Measurements from ENCODE around the gene BRAF. TPM values are rescaled to one million over a fixed set of nuclear protein-coding genes. Genes with fewer than 3 reads are reported as not detected.
"Not testable (repeated sequence)": the region's sequence is repeated elsewhere in the genome, so short reads cannot be mapped to it uniquely, and the experiment has no call there.

The BRAF gene
- total and polyA plus RNA-seq, 2 of the 8 experiments (the other 6 are each of a cell fraction or from before 2014, with no cell fraction given): 11.4 to 32.6 TPM

- H3K23me2 ChIP-seq (ENCODE audit: low read depth, low read length); H3K9ac ChIP-seq (replicated peaks in 1 of 4; ENCODE audit: extremely low read depth in 1 of 4, low read depth in 3 of 4, low read length in 3 of 4); H3K36me3 ChIP-seq (ENCODE audit: control insufficient read depth in 2 of 4, insufficient read depth in 4 of 4, low read length in 3 of 4); H3K27me3 ChIP-seq (replicated peaks in 1 of 4; ENCODE audit: control insufficient read depth in 3 of 4, extremely low read depth in 1 of 4, insufficient read depth in 3 of 4, low read length in 3 of 4); H3K14ac ChIP-seq (ENCODE audit: insufficient read length); H2BK120ac ChIP-seq (replicated peaks; ENCODE audit: low read depth, low read length); H3K4me1 ChIP-seq (replicated peaks in 1 of 4; ENCODE audit: control insufficient read depth in 3 of 4, insufficient read depth in 4 of 4, low read length in 3 of 4); H2BK5ac ChIP-seq (ENCODE audit: low read depth, low read length); H4K8ac ChIP-seq (ENCODE audit: extremely low read depth, insufficient read depth, low read length); H2BK15ac ChIP-seq (ENCODE audit: low read length); H3K4ac ChIP-seq (replicated peaks; ENCODE audit: insufficient read length, low read depth, low read length); H3K4me2 ChIP-seq (ENCODE audit: insufficient read depth in 1 of 2, low read depth in 2 of 2, low read length in 2 of 2); H2BK20ac ChIP-seq (ENCODE audit: low read length); H4K5ac ChIP-seq (ENCODE audit: insufficient read length, low read depth, low read length); H3K23ac ChIP-seq (ENCODE audit: insufficient read length); H4K20me1 ChIP-seq (replicated peaks in 1 of 2; ENCODE audit: control insufficient read depth in 1 of 2, insufficient read depth in 2 of 2, low read length in 2 of 2); H3K79me1 ChIP-seq (ENCODE audit: low read depth, low read length); H3K56ac ChIP-seq (replicated peaks; ENCODE audit: insufficient read length, low read depth, low read length); CTCF ChIA-PET (ENCODE audit: partially characterized antibody); H2BK12ac ChIP-seq (ENCODE audit: low read depth, low read length); H2AFZ ChIP-seq (ENCODE audit: low read length); H4K91ac ChIP-seq (replicated peaks; ENCODE audit: insufficient read length, low read length); DNase-seq (ENCODE audit: low read depth in 1 of 2, low spot score in 2 of 2); FAIRE-seq; POLR2A ChIA-PET (ENCODE audit: partially characterized antibody); H3K18ac ChIP-seq (ENCODE audit: extremely low read depth, low read length); H3K9me3 ChIP-seq (ENCODE audit: insufficient read depth in 2 of 2, low read depth in 1 of 2, low read length in 1 of 2); H3K27ac ChIP-seq (ENCODE audit: low read depth, low read length); H3K4me3 ChIP-seq (ENCODE audit: extremely low read depth in 1 of 4, insufficient read depth in 2 of 4, low read depth in 3 of 4, low read length in 4 of 4); H3K79me2 ChIP-seq (ENCODE audit: control insufficient read depth in 1 of 2, insufficient read depth in 2 of 2, low read length in 2 of 2); H2AK5ac ChIP-seq (ENCODE audit: low read depth, low read length): not testable (repeated sequence)
- WGBS, 2 experiments (ENCODE audit: extremely low coverage in 1 of 2, insufficient coverage in 1 of 2, insufficient read length in 1 of 2, insufficient replicate concordance in 2 of 2, low coverage in 1 of 2, low lambda C conversion rate in 2 of 2, missing lambda C conversion rate in 1 of 2): 87% methylated on average over 3 of the region's 3 CpGs; no CpG with 5 or more reads in 1 of the 2 experiments
These were observed 163.4 kb downstream of the BRAF start for GRCh38 chr7:140761375-140761774.
